Measurements from ENCODE around the gene SRD5A1. TPM values are rescaled to one million over a fixed set of nuclear protein-coding genes. Genes with fewer than 3 reads are reported as not detected.
A peak's percentile ranks its signal among the peaks of the same experiment; 100 is the strongest.

Gene SRD5A1
- polyA plus RNA-seq, 4 donors = 7.5 to 16.6 (median 11.9) TPM

GRCh38 chr5:6673963-6674362, 40.7 kb downstream of the SRD5A1 start:
- peaks cover 0 to 5% (median 4%) of the 10 kb centered on the region in 3 donors for H3K36me3 ChIP-seq (ENCODE audit: control insufficient read depth in 3 of 3, insufficient read depth in 2 of 3, low read depth in 1 of 3, low read length in 3 of 3)
- 78 to 94% (median 93%) methylated on average over 1 of the region's 1 CpG for WGBS, 3 donors
- no peaks in the 10 kb centered on the region for H3K4me1 ChIP-seq (ENCODE audit: control insufficient read depth in 3 of 3, insufficient read depth in 2 of 3, low read depth in 1 of 3, low read length in 2 of 3)
- FAIRE-seq = no peak
- H3K9me3 ChIP-seq (ENCODE audit: control insufficient read depth in 2 of 2, insufficient read depth in 1 of 2, low read depth in 1 of 2, low read length in 1 of 2) = no peaks in the 10 kb centered on the region
- DNase-seq = no peak
- H3K27ac ChIP-seq (ENCODE audit: low read depth in 1 of 3, low read length in 2 of 3) = no peak overlapping the region
- H3K27me3 ChIP-seq (ENCODE audit: control insufficient read depth in 3 of 3, insufficient read depth in 3 of 3, low read length in 3 of 3) = no peaks in the 10 kb centered on the region
- no peak overlapping the region for H3K4me3 ChIP-seq (ENCODE audit: low read depth in 1 of 3, low read length in 3 of 3)

DNA sequence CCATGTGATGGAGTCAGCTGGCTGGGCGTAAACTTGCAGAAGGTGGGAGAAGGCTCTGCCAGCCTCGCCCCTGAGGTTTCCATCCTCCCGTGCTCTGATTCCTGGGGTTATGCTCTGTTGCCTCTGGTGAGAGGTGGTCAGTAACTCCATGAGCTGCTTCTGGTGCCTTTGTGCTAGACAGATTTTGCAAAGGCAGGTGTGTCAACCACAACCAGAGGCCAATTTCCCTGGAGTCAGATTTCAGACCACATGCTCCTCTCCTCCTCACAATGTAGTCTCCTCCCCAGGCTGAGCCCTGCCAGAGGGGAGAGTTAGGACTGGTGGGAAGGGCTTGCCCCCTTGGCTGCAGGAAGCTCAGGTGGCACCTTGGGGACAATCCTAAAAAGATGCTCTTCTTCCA, 41.2 kb downstream of the SRD5A1 start:
- no peak for FAIRE-seq
- no peaks in the 10 kb centered on the region for H3K4me1 ChIP-seq (ENCODE audit: control insufficient read depth in 3 of 3, insufficient read depth in 2 of 3, low read depth in 1 of 3, low read length in 2 of 3)
- H3K36me3 ChIP-seq (ENCODE audit: control insufficient read depth in 3 of 3, insufficient read depth in 2 of 3, low read depth in 1 of 3, low read length in 3 of 3) = peaks cover 0 to 5% (median 4%) of the 10 kb centered on the region in 3 donors
- no peak for DNase-seq
- H3K27me3 ChIP-seq (ENCODE audit: control insufficient read depth in 3 of 3, insufficient read depth in 3 of 3, low read length in 3 of 3) = no peaks in the 10 kb centered on the region
- H3K4me3 ChIP-seq (ENCODE audit: low read depth in 1 of 3, low read length in 3 of 3) = no peak overlapping the region
- no peak overlapping the region for H3K27ac ChIP-seq (ENCODE audit: low read depth in 1 of 3, low read length in 2 of 3)
- H3K9me3 ChIP-seq (ENCODE audit: control insufficient read depth in 2 of 2, insufficient read depth in 1 of 2, low read depth in 1 of 2, low read length in 1 of 2) = no peaks in the 10 kb centered on the region
- 95 to 98% (median 96%) methylated on average over 3 of the region's 3 CpGs for WGBS, 3 donors

- no peaks in the 10 kb centered on the region for H3K9me3 ChIP-seq (ENCODE audit: control insufficient read depth in 2 of 2, insufficient read depth in 1 of 2, low read depth in 1 of 2, low read length in 1 of 2)
- FAIRE-seq = no peak
- no peaks in the 10 kb centered on the region for H3K4me1 ChIP-seq (ENCODE audit: control insufficient read depth in 3 of 3, insufficient read depth in 2 of 3, low read depth in 1 of 3, low read length in 2 of 3)
- no peak overlapping the region for H3K27ac ChIP-seq (ENCODE audit: low read depth in 1 of 3, low read length in 2 of 3)
- 95 to 97% (median 97%) methylated on average over 10 of the region's 10 CpGs for WGBS, 3 donors
- no peaks in the 10 kb centered on the region for H3K27me3 ChIP-seq (ENCODE audit: control insufficient read depth in 3 of 3, insufficient read depth in 3 of 3, low read length in 3 of 3)
- DNase-seq = no peak
- H3K4me3 ChIP-seq (ENCODE audit: low read depth in 1 of 3, low read length in 3 of 3) = no peak overlapping the region
- H3K36me3 ChIP-seq (ENCODE audit: control insufficient read depth in 3 of 3, insufficient read depth in 2 of 3, low read depth in 1 of 3, low read length in 3 of 3) = peaks cover 0 to 4% (median 3%) of the 10 kb centered on the region in 3 donors
Observed at GRCh38 chr5:6674886-6675285, 41.6 kb downstream of the SRD5A1 start.

- H3K27me3 ChIP-seq (ENCODE audit: control insufficient read depth in 3 of 3, insufficient read depth in 3 of 3, low read length in 3 of 3) = no peaks in the 10 kb centered on the region
- WGBS, 3 donors = 93 to 96% (median 93%) methylated on average over 5 of the region's 5 CpGs
- no peak overlapping the region for H3K4me3 ChIP-seq (ENCODE audit: low read depth in 1 of 3, low read length in 3 of 3)
- DNase-seq = no peak
- no peaks in the 10 kb centered on the region for H3K9me3 ChIP-seq (ENCODE audit: control insufficient read depth in 2 of 2, insufficient read depth in 1 of 2, low read depth in 1 of 2, low read length in 1 of 2)
- FAIRE-seq = no peak
- no peaks in the 10 kb centered on the region for H3K4me1 ChIP-seq (ENCODE audit: control insufficient read depth in 3 of 3, insufficient read depth in 2 of 3, low read depth in 1 of 3, low read length in 2 of 3)
- H3K36me3 ChIP-seq (ENCODE audit: control insufficient read depth in 3 of 3, insufficient read depth in 2 of 3, low read depth in 1 of 3, low read length in 3 of 3) = no peaks in the 10 kb centered on the region
- H3K27ac ChIP-seq (ENCODE audit: low read depth in 1 of 3, low read length in 2 of 3) = no peak overlapping the region
Observed at GRCh38 chr5:6675784-6676491, 42.7 kb downstream of the SRD5A1 start.

DNA sequence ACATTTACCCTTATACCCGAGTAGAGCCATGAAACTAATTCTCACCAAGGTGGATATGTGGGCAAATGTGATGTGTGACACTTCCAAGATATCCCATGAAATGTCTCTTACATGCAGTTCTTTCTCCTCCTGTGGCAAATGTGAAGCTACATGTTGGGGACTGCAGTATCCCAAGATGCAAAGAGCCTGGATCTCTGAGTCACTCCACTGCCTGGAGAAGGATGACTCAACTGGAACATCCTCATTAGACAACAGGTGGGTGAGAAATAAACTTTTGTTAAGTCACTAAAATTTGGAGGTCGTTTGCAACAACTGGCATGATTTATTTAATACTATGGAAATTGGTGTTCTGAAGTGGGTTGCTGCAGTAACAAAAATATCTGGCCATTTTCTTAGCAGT, 43.5 kb downstream of the SRD5A1 start:
- FAIRE-seq (no peak), DNase-seq (no peak)
- H3K4me3 ChIP-seq (ENCODE audit: low read depth in 1 of 3, low read length in 3 of 3) = no peak overlapping the region
- H3K27ac ChIP-seq (ENCODE audit: low read depth in 1 of 3, low read length in 2 of 3) = no peak overlapping the region
- no peaks in the 10 kb centered on the region for H3K36me3 ChIP-seq (ENCODE audit: control insufficient read depth in 3 of 3, insufficient read depth in 2 of 3, low read depth in 1 of 3, low read length in 3 of 3)
- H3K4me1 ChIP-seq (ENCODE audit: control insufficient read depth in 3 of 3, insufficient read depth in 2 of 3, low read depth in 1 of 3, low read length in 2 of 3) = no peaks in the 10 kb centered on the region
- no peaks in the 10 kb centered on the region for H3K9me3 ChIP-seq (ENCODE audit: control insufficient read depth in 2 of 2, insufficient read depth in 1 of 2, low read depth in 1 of 2, low read length in 1 of 2)
- 63 to 78% (median 70%) methylated on average over 2 of the region's 2 CpGs for WGBS, 3 donors
- no peaks in the 10 kb centered on the region for H3K27me3 ChIP-seq (ENCODE audit: control insufficient read depth in 3 of 3, insufficient read depth in 3 of 3, low read length in 3 of 3)

DNA sequence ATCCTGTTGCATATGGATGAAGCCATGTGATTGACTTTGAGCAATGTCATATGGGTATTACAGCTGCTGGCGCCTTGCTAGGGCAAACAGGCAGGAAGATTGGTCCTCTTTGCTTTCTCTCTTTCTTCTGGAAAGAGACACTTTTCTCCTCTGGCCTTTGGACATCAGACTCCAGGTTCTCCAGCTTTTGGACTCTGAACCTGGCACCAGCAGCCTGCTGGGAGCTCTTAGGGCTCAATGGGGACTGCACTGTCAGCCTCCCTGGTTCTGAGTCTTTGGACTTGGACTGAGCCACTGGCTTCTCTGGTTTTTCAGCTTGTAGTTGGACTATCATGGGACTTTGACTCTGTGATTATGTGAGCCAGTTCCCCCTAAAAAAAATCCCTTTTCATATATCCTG, 45.1 kb downstream of the SRD5A1 start:
- WGBS, 3 donors = 79 to 91% (median 84%) methylated on average over 1 of the region's 1 CpG
- no peak overlapping the region for H3K4me3 ChIP-seq (ENCODE audit: low read depth in 1 of 3, low read length in 3 of 3)
- H3K36me3 ChIP-seq (ENCODE audit: control insufficient read depth in 3 of 3, insufficient read depth in 2 of 3, low read depth in 1 of 3, low read length in 3 of 3) = no peaks in the 10 kb centered on the region
- H3K27ac ChIP-seq (ENCODE audit: low read depth in 1 of 3, low read length in 2 of 3) = no peak overlapping the region
- no peaks in the 10 kb centered on the region for H3K9me3 ChIP-seq (ENCODE audit: control insufficient read depth in 2 of 2, insufficient read depth in 1 of 2, low read depth in 1 of 2, low read length in 1 of 2)
- no peaks in the 10 kb centered on the region for H3K27me3 ChIP-seq (ENCODE audit: control insufficient read depth in 3 of 3, insufficient read depth in 3 of 3, low read length in 3 of 3)
- no peak for FAIRE-seq
- no peaks in the 10 kb centered on the region for H3K4me1 ChIP-seq (ENCODE audit: control insufficient read depth in 3 of 3, insufficient read depth in 2 of 3, low read depth in 1 of 3, low read length in 2 of 3)
- DNase-seq = peak in 1 of 2 donors; percentile 58

DNA sequence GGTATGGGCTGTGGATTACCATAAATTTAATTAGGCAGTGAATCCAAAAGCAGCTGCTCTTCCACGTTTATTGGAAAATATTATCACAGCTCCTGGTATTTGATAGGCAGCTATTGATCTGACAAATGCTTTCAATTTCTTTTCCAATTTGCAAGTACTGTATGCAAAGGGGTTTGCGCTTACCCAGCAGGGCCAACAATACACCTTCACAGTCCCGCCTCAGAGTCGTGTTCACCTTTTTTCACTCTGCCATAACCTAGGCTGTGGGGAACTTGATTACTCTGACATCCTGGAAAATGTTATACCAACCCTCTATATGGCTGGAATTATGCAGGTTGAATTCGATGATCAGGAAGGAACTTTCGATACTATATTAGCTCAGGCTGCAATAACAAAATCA, 47.7 kb downstream of the SRD5A1 start:
- Histone ChIP-seq H3K27me3 (ENCODE audit: control insufficient read depth in 3 of 3, insufficient read depth in 3 of 3, low read length in 3 of 3) (no peaks in the 10 kb centered on the region), H3K36me3 (ENCODE audit: control insufficient read depth in 3 of 3, insufficient read depth in 2 of 3, low read depth in 1 of 3, low read length in 3 of 3) (no peaks in the 10 kb centered on the region), H3K4me1 (ENCODE audit: control insufficient read depth in 3 of 3, insufficient read depth in 2 of 3, low read depth in 1 of 3, low read length in 2 of 3) (no peaks in the 10 kb centered on the region), H3K9me3 (ENCODE audit: control insufficient read depth in 2 of 2, insufficient read depth in 1 of 2, low read depth in 1 of 2, low read length in 1 of 2) (no peaks in the 10 kb centered on the region), H3K27ac (ENCODE audit: low read depth in 1 of 3, low read length in 2 of 3) (no peak overlapping the region), H3K4me3 (ENCODE audit: low read depth in 1 of 3, low read length in 3 of 3) (no peak overlapping the region)
- WGBS, 3 donors = 58 to 63% (median 58%) methylated on average over 6 of the region's 6 CpGs
- FAIRE-seq = no peak
- DNase-seq = no peak

- H3K4me1 ChIP-seq (ENCODE audit: control insufficient read depth in 3 of 3, insufficient read depth in 2 of 3, low read depth in 1 of 3, low read length in 2 of 3) = no peaks in the 10 kb centered on the region
- FAIRE-seq = no peak
- WGBS, 3 donors = 38 to 82% (median 50%) methylated on average over 2 of the region's 2 CpGs
Observed at GRCh38 chr5:6681682-6682081, 48.4 kb downstream of the SRD5A1 start.

DNA sequence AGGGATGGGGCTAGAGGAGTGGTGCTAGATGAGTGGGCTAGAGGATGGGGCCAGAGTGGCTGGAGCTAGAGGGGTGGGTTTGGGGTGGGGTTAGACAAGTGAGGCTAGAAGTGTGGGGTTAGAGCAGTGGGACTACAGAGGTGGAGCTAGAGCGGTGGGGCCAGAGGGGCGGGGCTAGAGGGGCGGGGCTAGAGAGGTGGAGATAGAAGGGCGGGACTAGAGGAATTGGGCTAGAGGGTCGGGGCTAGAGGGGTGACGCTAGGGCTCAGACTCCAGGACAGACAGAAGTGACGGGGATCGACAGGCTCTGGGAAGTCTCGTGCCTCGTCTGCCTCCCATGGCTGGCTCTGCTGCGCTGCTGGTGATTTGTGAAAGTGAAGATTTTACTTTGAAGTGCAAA, 49.0 kb downstream of the SRD5A1 start:
- 42 to 67% (median 65%) methylated on average over 11 of the region's 11 CpGs for WGBS, 3 donors
- Histone ChIP-seq H3K36me3 (ENCODE audit: control insufficient read depth in 3 of 3, insufficient read depth in 2 of 3, low read depth in 1 of 3, low read length in 3 of 3) (no peaks in the 10 kb centered on the region), H3K9me3 (ENCODE audit: control insufficient read depth in 2 of 2, insufficient read depth in 1 of 2, low read depth in 1 of 2, low read length in 1 of 2) (no peaks in the 10 kb centered on the region), H3K4me1 (ENCODE audit: control insufficient read depth in 3 of 3, insufficient read depth in 2 of 3, low read depth in 1 of 3, low read length in 2 of 3) (peaks cover 0 to 2% (median 0%) of the 10 kb centered on the region in 3 donors), H3K27me3 (ENCODE audit: control insufficient read depth in 3 of 3, insufficient read depth in 3 of 3, low read length in 3 of 3) (peaks cover 0 to 2% (median 0%) of the 10 kb centered on the region in 3 donors), H3K27ac (ENCODE audit: low read depth in 1 of 3, low read length in 2 of 3) (no peak overlapping the region), H3K4me3 (ENCODE audit: low read depth in 1 of 3, low read length in 3 of 3) (no peak overlapping the region)
- DNase-seq (no peak), FAIRE-seq (no peak)

More at GRCh38 chr5:6681682-6682081, 48.4 kb downstream of the SRD5A1 start:
- no peak for DNase-seq
- Histone ChIP-seq H3K4me3 (ENCODE audit: low read depth in 1 of 3, low read length in 3 of 3) (no peak overlapping the region), H3K27me3 (ENCODE audit: control insufficient read depth in 3 of 3, insufficient read depth in 3 of 3, low read length in 3 of 3) (no peaks in the 10 kb centered on the region), H3K27ac (ENCODE audit: low read depth in 1 of 3, low read length in 2 of 3) (no peak overlapping the region), H3K36me3 (ENCODE audit: control insufficient read depth in 3 of 3, insufficient read depth in 2 of 3, low read depth in 1 of 3, low read length in 3 of 3) (no peaks in the 10 kb centered on the region), H3K9me3 (ENCODE audit: control insufficient read depth in 2 of 2, insufficient read depth in 1 of 2, low read depth in 1 of 2, low read length in 1 of 2) (no peaks in the 10 kb centered on the region)

Measured in small intestine (tissue), 7 donors.